ENCODE results near the gene PCP2. TPM values are rescaled to one million over a fixed set of nuclear protein-coding genes. Genes with fewer than 3 reads are reported as not detected.

Gene PCP2
- total RNA-seq, 1 experiment from 2014 or later, result not detected

- BruUV-seq (replicated peaks), result no TSS peak
- Histone ChIP-seq H3K36me3 (ENCODE audit: control insufficient read depth, insufficient read depth, low read length) (no peaks in the 10 kb centered on the region), H3K27ac (ENCODE audit: low read length) (no peak overlapping the region), H3K27me3 (ENCODE audit: control insufficient read depth, insufficient read depth, low read length) (no peaks in the 10 kb centered on the region), H3K4me3 (ENCODE audit: low read depth in 2 of 2, low read length in 2 of 2) (no peak overlapping the region), H3K4me1 (ENCODE audit: control insufficient read depth, insufficient read depth, low read length) (no peaks in the 10 kb centered on the region), H3K9me3 (ENCODE audit: control insufficient read depth, insufficient read depth, low read depth, low read length) (no peaks in the 10 kb centered on the region)
- POLR2A ChIA-PET, result no interaction called here
- ATAC-seq (no peak), DNase-seq (ENCODE audit: low read depth, low spot score) (no peak)
- in situ Hi-C loops (cut with HindIII; ENCODE audit: low pct_unique_long_range_greater_than_20kb, low sequenced_read_pairs) (no loop called here), intact Hi-C loops (cut with micrococcal nuclease; ENCODE audit: unreplicated experiment) (no loop called here)
- TF ChIP-seq CTCF (IDR thresholded peaks at IDR 0.05), result no peak
- peak; percentile 78 to 84 for TF ChIP-seq REST (IDR thresholded peaks at IDR 0.05; ENCODE audit: insufficient read depth in 1 of 2, low read depth in 2 of 2, low read length in 1 of 2)
- CTCF ChIA-PET, result interaction anchor here (0.6 kb wide), 1 partner anchor 43 kb away, joined by 4 read pairs; no protein-coding TSS in a partner anchor
These were observed 21.8 kb downstream of the PCP2 start for GRCh38 chr19:7611541-7612279.

- ChIA-PET POLR2A (no interaction called here), CTCF (no interaction called here)
- no peak overlapping the region for H3K27ac ChIP-seq (ENCODE audit: low read length)
- no peak overlapping the region for H3K4me3 ChIP-seq (ENCODE audit: low read depth in 2 of 2, low read length in 2 of 2)
- ATAC-seq, result no peak
- in situ Hi-C loops (cut with HindIII; ENCODE audit: low pct_unique_long_range_greater_than_20kb, low sequenced_read_pairs), result no loop called here
- no peaks in the 10 kb centered on the region for H3K27me3 ChIP-seq (ENCODE audit: control insufficient read depth, insufficient read depth, low read length)
- intact Hi-C loops (cut with micrococcal nuclease; ENCODE audit: unreplicated experiment), result no loop called here
- H3K36me3 ChIP-seq (ENCODE audit: control insufficient read depth, insufficient read depth, low read length), result no peaks in the 10 kb centered on the region
- BruUV-seq (replicated peaks), result no TSS peak
- H3K9me3 ChIP-seq (ENCODE audit: control insufficient read depth, insufficient read depth, low read depth, low read length), result no peaks in the 10 kb centered on the region
- TF ChIP-seq SIN3A (IDR thresholded peaks at IDR 0.05; ENCODE audit: borderline replicate concordance, insufficient read depth, low read depth, low read length) (no peak), CTCF (IDR thresholded peaks at IDR 0.05) (no peak)
- no peak for DNase-seq (ENCODE audit: low read depth, low spot score)
- no peaks in the 10 kb centered on the region for H3K4me1 ChIP-seq (ENCODE audit: control insufficient read depth, insufficient read depth, low read length)
These were observed 22.9 kb downstream of the PCP2 start for GRCh38 chr19:7610491-7611240.
